Thyroid gland (tissue), 4 donors: ENCODE measurements around the gene CDKN2D. TPM values are rescaled to one million over a fixed set of nuclear protein-coding genes. Genes with fewer than 3 reads are reported as not detected.
"Not testable (repeated sequence)": the region's sequence is repeated elsewhere in the genome, so short reads cannot be mapped to it uniquely, and the experiment has no call there.

Experiments used
- DNase-seq, 2 donors: peaks; one replicate each; pipeline ENCODE4 v3.0.0-alpha.2; 2019
- H3K27ac ChIP-seq, 3 donors: fragments of 200-600 bp; sonication (generic); 1 replicate in 2 of 3; 2 replicates in 1 of 3; pipeline ENCODE4 v1.5.1; 2016 to 2019; ENCODE audit warnings: mild to moderate bottlenecking in 1 of 3, moderate library complexity in 1 of 3
- H3K27me3 ChIP-seq: fragments of 200-600 bp; sonication (generic); one replicate; pipeline ENCODE4 v1.5.1; 2019
- H3K36me3 ChIP-seq, 2 donors: fragments of 200-600 bp; sonication (generic); one replicate each; pipeline ENCODE4 v1.5.1; 2016 to 2019
- H3K4me1 ChIP-seq, 2 donors: fragments of 200-600 bp; sonication (generic); one replicate each; pipeline ENCODE4 v1.5.1; 2017 to 2019
- H3K4me3 ChIP-seq, 3 donors: fragments of 200-600 bp; sonication (generic); replicated peaks in 1 of 3; 1 replicate in 2 of 3; 2 replicates in 1 of 3; pipeline ENCODE4 v1.5.1; 2016; ENCODE audit warnings: mild to moderate bottlenecking in 1 of 3
- H3K9me3 ChIP-seq: fragments of 200-600 bp; sonication (generic); one replicate; pipeline ENCODE4 v1.5.1; 2017
- CTCF ChIP-seq, 6 experiments: fragments of 200-600 bp in 3 of 6; fragments of 450-650 bp in 3 of 6; sonication (generic) in 3 of 6; IDR thresholded peaks; one replicate each; pipeline ENCODE4 v1.5.1; 2016 to 2019; ENCODE audit warnings: antibody characterized with exemption in 6 of 6, mild to moderate bottlenecking in 2 of 6, inconsistent platforms in 1 of 6, moderate library complexity in 1 of 6
- POLR2A ChIP-seq, 2 donors: fragments of 450-650 bp; IDR thresholded peaks; one replicate each; pipeline ENCODE4 v1.6.1; 2017; ENCODE audit warnings: antibody characterized with exemption in 2 of 2, mild to moderate bottlenecking in 2 of 2, moderate library complexity in 1 of 2
- WGBS, 2 donors: methylation state at CpG; one replicate each; pipeline ENCODE4 v1.1.5; 2017; 5-methylcytosine and 5-hydroxymethylcytosine counted together
- intact Hi-C: fragments of 100-400 bp; cut with DNase I; formaldehyde crosslinking; loops from one replicate; pipeline ENCODE4 v1.15.1; 2023
- total RNA-seq, 4 donors: library from RNA; depleted of rRNA; stranded (reverse); fragments of >200 nt; gene quantifications; one replicate each; pipeline ENCODE4 v1.2.3, GENCODE V29; 2016

CDKN2D gene
- total RNA-seq, 4 donors from 2014 or later = 2.0 to 8.2 (median 3.7) TPM

- TF ChIP-seq CTCF (IDR thresholded peaks at IDR 0.05) = peak in 1 of 6 experiments; percentile 4
- peak; percentile 30 to 78 for TF ChIP-seq POLR2A (IDR thresholded peaks at IDR 0.05)
- Histone ChIP-seq H3K9me3 (no peaks in the 10 kb centered on the region), H3K4me1 (peaks cover 12 to 14% of the 10 kb centered on the region in 2 donors), H3K27me3 (no peaks in the 10 kb centered on the region), H3K36me3 (peaks cover 10 to 15% of the 10 kb centered on the region in 2 donors), H3K27ac (peak within 1 kb of the TSS; percentile 81 to 85 (median 83)), H3K4me3 (peak within 1 kb of the TSS; percentile 91 to 94 (median 92))
- intact Hi-C loops = no loop called here
- 2% methylated on average over 6 to 23 of the region's 79 CpGs for WGBS, 2 donors
- peak; percentile 95 for DNase-seq
These were observed 25.1 kb downstream of the CDKN2D start, which contains the start of gene ATG4D for GRCh38 chr19:10543420-10544241. Gene ATG4D (plus strand): TSS chr19:10543904. CDS start chr19:10544091, 187 bp downstream.

GRCh38 chr19:10543059-10543419 lies 25.7 kb downstream of the CDKN2D start:
- no peak for DNase-seq
- peaks cover 8 to 10% of the 10 kb centered on the region in 2 donors for H3K36me3 ChIP-seq
- TF ChIP-seq CTCF (IDR thresholded peaks at IDR 0.05) (no peak), POLR2A (IDR thresholded peaks at IDR 0.05) (no peak)
- peaks cover 12 to 14% of the 10 kb centered on the region in 2 donors for H3K4me1 ChIP-seq
- 50 to 57% methylated on average over 8 of the region's 8 CpGs for whole genome bisulfite sequencing, 2 donors
- H3K4me3 ChIP-seq = peak overlapping the region in 1 of 3 donors; percentile 94
- peak overlapping the region in 2 of 3 donors; percentile 81 to 85 for H3K27ac ChIP-seq
- intact Hi-C loops = no loop called here
- H3K9me3 ChIP-seq = no peaks in the 10 kb centered on the region
- H3K27me3 ChIP-seq = no peaks in the 10 kb centered on the region

- H3K36me3 ChIP-seq, H3K4me3 ChIP-seq, H3K27ac ChIP-seq, intact Hi-C loops, H3K27me3 ChIP-seq, H3K9me3 ChIP-seq, H3K4me1 ChIP-seq, DNase-seq: not testable (repeated sequence)
- 81 to 83% methylated on average over 8 to 9 of the region's 9 CpGs for WGBS, 2 donors
These were observed 29.8 kb downstream of the CDKN2D start for GRCh38 chr19:10539016-10539415.

GRCh38 chr19:10538204-10538983 lies 30.4 kb downstream of the CDKN2D start:
- Histone ChIP-seq H3K4me1 (peaks cover 0 to 3% of the 10 kb centered on the region in 2 donors), H3K27me3 (no peaks in the 10 kb centered on the region), H3K4me3 (no peak overlapping the region), H3K27ac (no peak overlapping the region), H3K36me3 (no peaks in the 10 kb centered on the region), H3K9me3 (no peaks in the 10 kb centered on the region)
- no peak for TF ChIP-seq POLR2A (IDR thresholded peaks at IDR 0.05)
- TF ChIP-seq CTCF (IDR thresholded peaks at IDR 0.05) = no peak
- intact Hi-C loops = no loop called here
- 73 to 80% methylated on average over 20 of the region's 20 CpGs for WGBS, 2 donors
- DNase-seq = no peak

- Histone ChIP-seq H3K9me3 (no peaks in the 10 kb centered on the region), H3K27me3 (no peaks in the 10 kb centered on the region), H3K27ac (no peak overlapping the region), H3K4me3 (no peak overlapping the region), H3K36me3 (no peaks in the 10 kb centered on the region), H3K4me1 (no peaks in the 10 kb centered on the region)
- 64 to 69% methylated on average over 11 of the region's 11 CpGs for WGBS, 2 donors
- no peak for DNase-seq
- no peak for TF ChIP-seq CTCF (IDR thresholded peaks at IDR 0.05)
- intact Hi-C loops = no loop called here
These were observed 31.1 kb downstream of the CDKN2D start for GRCh38 chr19:10537668-10538067.
